Spleen (tissue), 7 donors: Measurements from ENCODE around the gene KRT85.

Experiments
- CTCF ChIP-seq, 11 experiments: fragments of 200-600 bp in 7 of 11; fragments of 450-650 bp in 4 of 11; sonication (generic) in 4 of 11; IDR thresholded peaks in 8 of 11; conservative IDR thresholded peaks in 3 of 11; 1 replicate in 7 of 11; 2 replicates in 4 of 11; pipeline versions ENCODE4 v1.4.0 to v1.8.0; 2016 to 2021; ENCODE audit warnings: antibody characterized with exemption in 11 of 11, inconsistent platforms in 4 of 11, mild to moderate bottlenecking in 1 of 11
- POLR2A ChIP-seq, 3 donors: fragments of 450-650 bp; IDR thresholded peaks; one replicate each; pipeline ENCODE4 v1.5.1; 2017; ENCODE audit warnings: antibody characterized with exemption in 3 of 3, mild to moderate bottlenecking in 1 of 3
- POLR2AphosphoS5 ChIP-seq, 3 donors: sonication (generic); formaldehyde crosslinking; IDR thresholded peaks; one replicate each; pipeline ENCODE4 v1.5.1; 2017; ENCODE audit warnings: antibody characterized with exemption in 3 of 3
- donor health status: DM: no; HTN: no; CAD: no; lungs with moderate emphysema.
- donor health status: DM: no; HTN: no; CAD: no.
- donor health status: DM: no; HTN: no; CAD: no.

GRCh38 chr12:52319097-52319496 is 48.2 kb downstream of the KRT85 start:
- TF ChIP-seq POLR2AphosphoS5 (IDR thresholded peaks at IDR 0.05), result no peak
- TF ChIP-seq CTCF (IDR thresholded peaks at IDR 0.05 in 8 of 11, conservative IDR thresholded peaks at IDR 0.05 in 3 of 11), result no peak
- TF ChIP-seq POLR2A (IDR thresholded peaks at IDR 0.05), result no peak
